HG03354 (cell line): Measurements from ENCODE around the gene SAPCD1.

Experiments
- ATAC-seq: cut with Tn5 transposase; IDR thresholded peaks from one replicate; pipeline ENCODE4 v1.9.1; 2021; ENCODE audit warnings: mild to moderate bottlenecking; ENCODE audit not compliant: unreplicated experiment, poor library complexity, severe bottlenecking

The SAPCD1 gene

DNA sequence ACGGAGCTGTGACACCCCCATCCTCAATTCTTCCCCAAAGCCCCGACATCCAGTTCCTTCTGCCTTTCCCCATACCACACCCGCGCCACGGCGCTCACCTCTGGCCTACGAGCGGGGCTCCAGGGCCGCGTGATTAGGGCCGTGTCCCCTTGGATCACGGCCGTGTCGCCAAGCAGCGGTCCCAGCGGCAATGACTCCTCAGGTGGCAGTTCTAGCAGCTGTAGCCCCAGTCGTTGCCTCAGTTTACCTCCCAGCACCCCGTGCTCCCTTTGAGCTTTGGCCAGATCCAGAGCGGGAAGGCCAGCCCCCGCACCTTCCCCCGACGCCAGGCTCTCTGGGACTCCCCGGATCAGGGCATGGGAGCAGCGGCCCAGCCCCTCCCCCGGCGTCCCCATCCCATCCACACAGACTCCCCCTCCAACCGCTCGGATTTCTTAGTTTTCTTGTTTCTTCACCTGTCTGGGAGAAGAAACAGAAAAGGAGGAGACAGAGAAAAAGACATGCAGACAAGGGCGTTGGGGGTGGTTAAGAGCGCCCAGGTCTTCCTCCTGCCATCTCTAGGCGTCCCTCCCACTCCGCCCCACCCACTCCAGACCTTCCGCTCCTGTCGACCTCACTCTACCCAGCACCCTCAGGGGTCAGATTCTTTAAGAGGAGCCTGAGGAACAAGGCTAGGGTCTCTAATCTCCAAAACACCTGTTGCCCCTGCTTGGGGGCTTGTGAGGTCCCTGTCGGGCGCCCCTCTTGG lies 33.5 kb upstream of the SAPCD1 start, which contains the start of gene DDAH2:
TSS of gene DDAH2 (minus strand) at position 533 of the 748 bp plus-strand sequence. CDS start at position 395, 138 bp downstream.
- no peak for ATAC-seq

GRCh38 chr6:31729515-31729978 lies 32.9 kb upstream of the SAPCD1 start:
- peak; percentile 51 for ATAC-seq

DNA sequence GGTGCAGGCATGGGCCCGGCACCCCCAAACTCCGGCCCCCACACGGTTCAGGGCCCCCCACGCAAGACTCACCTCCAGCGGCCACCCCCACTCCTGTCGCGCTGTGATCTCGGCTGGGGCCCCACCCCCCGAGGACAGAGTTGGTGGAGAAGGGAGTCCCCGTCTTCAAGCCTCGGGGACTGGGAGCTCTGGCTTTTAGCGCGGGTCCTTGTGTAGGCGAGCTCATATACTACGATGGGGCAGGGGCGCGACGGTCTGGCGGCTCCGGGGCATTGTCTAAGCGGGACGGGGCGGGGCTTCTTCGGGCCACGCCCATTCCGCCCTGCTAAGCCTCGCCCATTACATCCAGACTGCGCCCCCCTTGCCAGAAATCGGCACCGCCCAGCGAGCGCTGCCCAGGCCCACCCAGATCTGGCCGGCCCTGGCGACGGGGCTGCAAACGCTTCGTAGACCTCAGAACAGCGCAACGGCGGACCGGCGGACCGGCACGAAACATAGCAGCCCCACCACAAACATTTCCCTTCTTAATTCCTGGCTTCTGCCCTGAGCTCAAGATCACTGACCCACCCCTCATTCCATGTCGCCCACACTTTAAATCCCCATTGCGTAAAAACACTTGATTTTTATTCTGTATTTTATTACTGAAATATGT lies 32.4 kb upstream of the SAPCD1 start:
- peak; percentile 33 for ATAC-seq

- no peak for ATAC-seq
These were observed 31.8 kb upstream of the SAPCD1 start for GRCh38 chr6:31730631-31731086.

DNA sequence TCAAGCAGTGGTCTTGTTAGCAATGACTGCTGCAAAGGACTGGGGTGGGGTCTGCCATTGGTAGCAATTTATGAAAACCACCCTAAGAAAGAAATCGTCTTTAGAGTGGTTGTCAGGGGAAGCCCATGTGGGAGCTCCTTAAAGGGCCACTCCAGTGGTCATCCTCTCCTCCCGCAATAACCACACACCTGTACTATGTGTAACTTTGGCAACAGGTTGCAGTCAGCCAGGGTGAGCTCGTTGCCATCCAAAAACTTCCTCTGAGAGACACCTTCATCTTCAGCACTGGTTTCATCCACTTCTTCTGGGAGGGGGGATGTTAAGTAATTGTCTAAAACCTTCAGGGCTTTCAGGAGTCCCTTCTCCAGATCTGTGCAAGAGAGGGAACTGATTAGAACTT lies 30.4 kb upstream of the SAPCD1 start:
- no peak for ATAC-seq

DNA sequence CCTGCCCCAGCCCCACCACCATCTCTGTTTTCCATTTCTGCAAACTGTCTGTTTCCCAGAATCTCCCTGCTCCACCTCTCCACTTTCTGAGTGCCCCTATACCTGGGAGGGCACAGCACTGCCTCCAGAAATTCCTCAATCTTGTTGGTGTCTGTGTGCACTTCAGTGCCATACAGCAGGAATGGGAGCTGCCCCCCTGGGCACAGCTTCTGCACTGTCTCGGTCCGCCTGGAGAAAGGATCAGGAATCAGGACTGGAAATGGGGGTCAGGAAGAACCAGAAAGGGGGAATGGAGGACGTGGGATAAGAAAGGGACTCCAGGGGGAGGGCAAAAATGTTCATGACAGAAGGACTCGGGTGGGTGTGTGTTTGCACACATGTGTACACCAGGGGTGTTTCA lies 28.7 kb upstream of the SAPCD1 start:
- ATAC-seq = no peak

GRCh38 chr6:31734247-31734820 lies 28.1 kb upstream of the SAPCD1 start:
- ATAC-seq = no peak

- ATAC-seq = no peak
These were observed 27.5 kb upstream of the SAPCD1 start for GRCh38 chr6:31734821-31735406.

GRCh38 chr6:31736021-31736767 lies 26.3 kb upstream of the SAPCD1 start, which contains the start of gene CLIC1:
TSS of gene CLIC1 (minus strand) at chr6:31736530. CDS start at chr6:31736300, 230 bp downstream.
- peak; percentile 17 for ATAC-seq

DNA sequence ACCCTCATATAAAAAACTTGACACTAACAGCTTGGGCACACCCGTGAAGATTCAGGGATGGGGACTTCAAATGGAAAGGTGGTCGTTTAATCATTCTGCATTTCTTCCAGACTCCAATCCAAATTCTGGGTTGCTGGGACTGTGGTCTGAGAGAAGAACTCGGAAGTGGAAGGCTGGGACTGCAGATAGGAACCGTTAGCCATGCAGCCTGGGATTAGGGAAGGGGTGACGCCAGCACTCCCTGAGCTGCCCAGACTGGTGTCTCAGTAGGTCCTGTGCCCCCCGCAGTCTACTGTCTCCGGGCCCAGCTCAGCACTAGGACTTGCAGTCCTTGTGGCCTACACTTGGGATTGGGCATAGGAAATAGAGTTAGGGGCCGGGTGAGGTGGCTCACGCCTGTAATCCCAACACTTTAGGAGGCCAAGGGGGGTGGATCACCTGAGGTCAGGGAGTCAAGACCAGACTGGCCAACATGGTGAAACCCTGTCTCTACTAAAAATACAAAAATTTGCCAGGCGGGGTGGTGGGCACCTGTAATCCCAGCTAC lies 25.6 kb upstream of the SAPCD1 start:
- no peak for ATAC-seq

- no peak for ATAC-seq
These were observed 25.0 kb upstream of the SAPCD1 start for GRCh38 chr6:31737315-31737990.

DNA sequence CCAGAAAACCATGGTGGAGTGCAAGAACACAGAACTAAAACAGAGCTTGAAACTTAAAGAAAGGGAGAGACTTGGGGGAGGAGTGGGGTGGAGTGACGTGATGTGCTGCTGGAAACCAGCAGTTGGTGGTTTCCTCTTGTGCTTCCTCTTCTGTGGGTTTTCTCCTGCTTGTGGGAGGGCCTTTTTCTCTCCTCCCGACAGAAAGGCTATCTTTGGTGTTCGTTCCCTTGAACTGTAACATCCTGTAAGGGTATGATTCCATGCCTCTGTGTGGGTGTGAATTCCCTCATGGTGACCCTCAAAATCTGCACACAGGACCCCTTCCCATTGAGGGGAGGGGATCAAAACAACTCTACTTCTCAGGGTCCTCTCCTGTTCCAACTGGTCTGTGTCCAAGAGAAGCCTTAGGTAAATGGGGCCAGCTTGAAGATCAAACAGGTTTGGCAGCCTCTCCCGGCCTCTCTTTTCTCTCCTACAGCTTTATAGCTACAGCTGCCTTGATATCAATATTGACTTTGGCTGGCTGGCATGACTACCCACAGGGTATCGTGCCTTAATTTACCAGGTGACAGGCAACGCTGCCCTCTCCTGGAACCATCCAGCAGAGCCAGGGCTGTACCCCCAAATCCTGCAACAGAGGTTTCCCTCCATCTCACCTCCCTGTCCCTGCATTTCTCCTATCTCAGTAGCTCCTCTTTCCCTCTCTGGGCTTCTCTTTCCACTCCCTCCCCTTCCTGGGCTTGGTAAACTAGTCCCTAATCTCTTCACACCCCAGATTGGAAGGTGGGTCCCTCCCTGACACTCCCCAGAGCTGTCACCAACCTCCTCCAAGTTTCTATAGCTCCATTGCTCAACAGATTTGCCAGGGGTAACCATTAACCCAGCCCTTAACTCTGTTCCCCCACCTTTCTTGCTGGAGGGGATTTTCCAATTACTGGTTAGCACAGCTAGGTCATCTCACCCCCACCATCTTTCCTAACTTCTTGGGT lies 24.2 kb upstream of the SAPCD1 start:
- no peak for ATAC-seq

DNA sequence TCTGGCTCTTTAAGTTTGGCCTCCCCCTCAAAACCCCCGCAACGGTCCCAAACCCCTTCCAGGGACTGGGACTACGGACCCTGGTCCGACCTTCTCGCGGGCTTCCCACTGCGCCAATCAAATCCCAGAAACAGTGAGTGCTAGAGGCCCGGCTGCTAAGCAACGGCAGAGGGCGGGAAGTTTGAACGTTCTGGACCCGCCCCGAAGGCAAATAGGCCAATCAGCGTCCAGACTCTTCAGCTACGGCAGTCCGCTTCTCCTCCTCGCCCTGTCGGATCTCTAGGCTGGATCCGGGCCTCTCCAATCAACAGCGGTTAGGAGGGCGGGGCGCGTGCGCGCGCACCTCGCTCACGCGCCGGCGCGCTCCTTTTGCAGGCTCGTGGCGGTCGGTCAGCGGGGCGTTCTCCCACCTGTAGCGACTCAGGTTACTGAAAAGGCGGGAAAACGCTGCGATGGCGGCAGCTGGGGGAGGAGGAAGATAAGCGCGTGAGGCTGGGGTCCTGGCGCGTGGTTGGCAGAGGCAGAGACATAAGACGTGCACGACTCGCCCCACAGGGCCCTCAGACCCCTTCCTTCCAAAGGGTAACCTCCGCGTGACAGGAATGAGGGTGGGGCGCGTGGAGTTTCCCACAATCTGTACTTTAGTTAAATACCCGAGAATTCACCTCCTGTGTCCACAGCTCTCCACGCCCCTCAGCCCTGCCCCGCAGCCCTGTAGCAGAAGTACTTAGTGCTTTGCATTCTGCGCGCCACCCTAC lies 22.6 kb upstream of the SAPCD1 start, which contains the start of gene MSH5:
TSS of gene MSH5 (plus strand) at position 367 of the 758 bp plus-strand sequence. CDS start 462 bp downstream, outside the sequence.
- peak; percentile 72 for ATAC-seq

DNA sequence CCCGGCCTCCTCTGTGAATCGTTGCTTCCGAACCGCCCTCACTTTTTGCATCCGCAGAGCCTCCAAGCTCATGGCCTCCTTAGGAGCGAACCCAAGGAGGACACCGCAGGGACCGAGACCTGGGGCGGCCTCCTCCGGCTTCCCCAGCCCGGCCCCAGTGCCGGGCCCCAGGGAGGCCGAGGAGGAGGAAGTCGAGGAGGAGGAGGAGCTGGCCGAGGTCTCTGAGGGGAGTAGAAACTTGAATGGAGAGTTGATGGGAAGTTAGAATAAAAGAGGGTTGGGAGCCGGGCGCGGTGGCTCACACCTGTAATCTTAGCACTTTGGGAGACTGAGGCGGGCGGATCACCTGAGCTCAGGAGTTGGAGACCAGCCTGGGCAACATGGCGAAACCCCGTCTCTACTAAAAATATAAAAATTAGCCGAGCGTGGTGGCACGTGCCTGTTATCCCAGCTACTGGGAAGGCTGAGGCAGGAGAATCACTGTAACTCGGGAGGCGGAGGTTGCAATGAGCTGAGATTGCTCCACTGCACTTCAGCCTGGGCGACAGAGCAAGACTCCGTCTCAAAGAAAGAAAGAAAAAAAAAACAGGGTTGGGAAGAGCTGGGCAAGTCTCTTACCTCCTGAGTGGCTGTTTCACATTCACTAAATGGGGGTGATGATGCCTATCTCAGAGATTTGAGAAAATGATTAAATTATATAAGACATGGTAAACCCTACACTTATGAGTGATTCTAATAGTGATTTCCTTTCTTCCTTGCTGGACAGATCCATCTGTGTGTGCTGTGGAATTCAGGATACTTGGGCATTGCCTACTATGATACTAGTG lies 21.8 kb upstream of the SAPCD1 start:
- no peak for ATAC-seq

- no peak for ATAC-seq
These were observed 20.6 kb upstream of the SAPCD1 start for GRCh38 chr6:31741815-31742214.

GRCh38 chr6:31742894-31743293 lies 19.6 kb upstream of the SAPCD1 start:
- ATAC-seq = no peak
